ENCODE measurements around the gene GREM1.

GRCh38 chr15:32723171-32723948 lies 5.6 kb downstream of the GREM1 start:
- TF ChIP-seq, protein P1, sequence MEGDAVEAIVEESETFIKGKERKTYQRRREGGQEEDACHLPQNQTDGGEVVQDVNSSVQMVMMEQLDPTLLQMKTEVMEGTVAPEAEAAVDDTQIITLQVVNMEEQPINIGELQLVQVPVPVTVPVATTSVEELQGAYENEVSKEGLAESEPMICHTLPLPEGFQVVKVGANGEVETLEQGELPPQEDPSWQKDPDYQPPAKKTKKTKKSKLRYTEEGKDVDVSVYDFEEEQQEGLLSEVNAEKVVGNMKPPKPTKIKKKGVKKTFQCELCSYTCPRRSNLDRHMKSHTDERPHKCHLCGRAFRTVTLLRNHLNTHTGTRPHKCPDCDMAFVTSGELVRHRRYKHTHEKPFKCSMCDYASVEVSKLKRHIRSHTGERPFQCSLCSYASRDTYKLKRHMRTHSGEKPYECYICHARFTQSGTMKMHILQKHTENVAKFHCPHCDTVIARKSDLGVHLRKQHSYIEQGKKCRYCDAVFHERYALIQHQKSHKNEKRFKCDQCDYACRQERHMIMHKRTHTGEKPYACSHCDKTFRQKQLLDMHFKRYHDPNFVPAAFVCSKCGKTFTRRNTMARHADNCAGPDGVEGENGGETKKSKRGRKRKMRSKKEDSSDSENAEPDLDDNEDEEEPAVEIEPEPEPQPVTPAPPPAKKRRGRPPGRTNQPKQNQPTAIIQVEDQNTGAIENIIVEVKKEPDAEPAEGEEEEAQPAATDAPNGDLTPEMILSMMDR (conservative IDR thresholded peaks at IDR 0.05; ENCODE audit: low read length), result no peak
- no peak for TF ChIP-seq EZH2phosphoT487 (IDR thresholded peaks at IDR 0.05; ENCODE audit: borderline replicate concordance)

Data from Loucy (cell line).